ENCODE data around the gene SNX2.

SNX2 gene

DNA sequence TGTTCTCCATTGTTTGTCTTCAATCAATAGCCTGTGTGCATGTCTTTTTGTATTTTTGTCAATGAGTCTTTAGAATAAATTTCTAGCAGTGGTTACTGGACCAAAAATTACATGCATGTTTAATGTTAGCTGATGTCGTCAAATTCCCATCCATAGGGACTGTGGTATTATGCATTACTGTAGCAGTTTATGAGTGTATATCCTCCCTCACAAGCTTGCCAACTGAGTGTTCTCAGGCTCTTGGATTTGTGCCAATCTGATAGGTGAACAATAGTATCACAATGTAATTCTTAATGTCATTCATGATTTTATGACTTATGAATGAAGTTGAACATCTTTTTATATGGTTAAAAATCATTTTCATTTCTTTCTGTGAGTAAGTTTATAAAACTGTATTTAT, 83.6 kb downstream of the SNX2 start:
- ChIA-PET POLR2A (no interaction called here), CTCF (interaction anchor here (1.2 to 1.5 kb wide), 4 partner anchors 19 to 184 kb away, joined by 3 to 6 read pairs (median 3); no protein-coding TSS in a partner anchor)
- DNase-seq (ENCODE audit: extremely low spot score), result no peak
- TF ChIP-seq, protein P1, sequence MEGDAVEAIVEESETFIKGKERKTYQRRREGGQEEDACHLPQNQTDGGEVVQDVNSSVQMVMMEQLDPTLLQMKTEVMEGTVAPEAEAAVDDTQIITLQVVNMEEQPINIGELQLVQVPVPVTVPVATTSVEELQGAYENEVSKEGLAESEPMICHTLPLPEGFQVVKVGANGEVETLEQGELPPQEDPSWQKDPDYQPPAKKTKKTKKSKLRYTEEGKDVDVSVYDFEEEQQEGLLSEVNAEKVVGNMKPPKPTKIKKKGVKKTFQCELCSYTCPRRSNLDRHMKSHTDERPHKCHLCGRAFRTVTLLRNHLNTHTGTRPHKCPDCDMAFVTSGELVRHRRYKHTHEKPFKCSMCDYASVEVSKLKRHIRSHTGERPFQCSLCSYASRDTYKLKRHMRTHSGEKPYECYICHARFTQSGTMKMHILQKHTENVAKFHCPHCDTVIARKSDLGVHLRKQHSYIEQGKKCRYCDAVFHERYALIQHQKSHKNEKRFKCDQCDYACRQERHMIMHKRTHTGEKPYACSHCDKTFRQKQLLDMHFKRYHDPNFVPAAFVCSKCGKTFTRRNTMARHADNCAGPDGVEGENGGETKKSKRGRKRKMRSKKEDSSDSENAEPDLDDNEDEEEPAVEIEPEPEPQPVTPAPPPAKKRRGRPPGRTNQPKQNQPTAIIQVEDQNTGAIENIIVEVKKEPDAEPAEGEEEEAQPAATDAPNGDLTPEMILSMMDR (IDR thresholded peaks at IDR 0.05; ENCODE audit: control extremely low read depth, extremely low read depth, low read depth, missing control alignments), result no peak

DNA sequence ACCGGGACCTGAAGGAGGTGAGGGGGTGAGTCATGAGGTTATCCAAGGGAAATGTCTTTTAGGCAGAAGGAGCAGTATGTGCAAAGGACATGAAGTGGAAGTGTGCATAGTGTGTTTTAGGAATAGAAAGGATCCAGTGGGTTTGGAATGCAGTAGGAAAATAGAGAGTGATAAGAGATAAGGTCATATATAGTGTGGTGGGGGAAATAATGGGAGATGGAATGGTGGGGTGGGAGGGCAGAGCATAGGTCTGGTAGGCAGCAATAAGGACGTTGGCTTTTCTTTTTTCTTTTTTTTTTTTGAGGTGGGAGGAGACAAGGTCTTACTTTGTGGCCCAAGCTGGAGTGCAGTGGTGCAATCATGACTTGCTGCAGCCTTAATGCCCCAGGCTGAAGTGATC, 88.4 kb downstream of the SNX2 start:
- POLR2A ChIA-PET, result no interaction called here
- DNase-seq (ENCODE audit: extremely low spot score), result no peak
- CTCF ChIA-PET, result no interaction called here
- TF ChIP-seq, protein P1 (IDR thresholded peaks at IDR 0.05; ENCODE audit: control extremely low read depth, extremely low read depth, low read depth, missing control alignments), result no peak

DNA sequence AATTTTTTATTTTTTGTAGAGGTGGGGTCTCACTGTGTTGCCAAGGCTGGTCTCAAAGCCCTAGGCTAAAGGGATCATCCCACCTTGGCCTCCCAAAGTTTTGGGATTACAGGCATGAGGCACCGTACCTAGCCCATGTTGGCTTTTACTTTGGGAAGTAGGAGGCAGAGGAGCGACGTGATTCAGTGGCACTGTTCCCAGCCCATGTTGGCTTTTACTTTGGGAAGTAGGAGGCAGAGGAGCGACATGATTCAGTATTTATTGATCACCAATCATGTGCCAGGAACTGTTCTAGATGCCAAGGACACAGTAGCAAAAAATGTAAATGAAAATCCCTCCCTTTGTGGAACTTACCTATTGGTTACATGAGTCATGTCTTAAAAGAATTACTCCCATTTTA, 88.8 kb downstream of the SNX2 start:
- ChIA-PET POLR2A (no interaction called here), CTCF (no interaction called here)
- TF ChIP-seq, protein P1 (IDR thresholded peaks at IDR 0.05; ENCODE audit: control extremely low read depth, extremely low read depth, low read depth, missing control alignments), result no peak
- no peak for DNase-seq (ENCODE audit: extremely low spot score)

DNA sequence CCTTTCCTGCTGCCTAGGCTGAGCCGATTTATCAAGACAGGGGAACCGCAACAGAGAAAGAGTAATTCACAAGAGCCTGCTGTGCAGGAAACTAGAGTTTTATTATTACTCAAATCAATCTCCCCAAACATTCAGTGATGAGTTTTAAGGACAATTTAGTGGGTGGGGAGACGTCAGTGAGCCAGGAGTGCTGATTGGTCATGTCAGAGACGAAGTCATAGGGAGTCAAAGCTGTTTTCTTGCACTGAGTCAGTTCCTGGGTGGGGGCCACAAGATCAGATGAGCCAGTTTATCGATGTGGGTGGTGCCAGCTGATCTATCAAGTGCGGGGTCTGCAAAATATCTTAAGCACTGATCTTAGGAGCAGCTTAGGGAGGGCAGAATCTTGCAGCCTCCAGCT, 89.5 kb downstream of the SNX2 start:
- DNase-seq (ENCODE audit: extremely low spot score), result no peak
- ChIA-PET POLR2A (no interaction called here), CTCF (no interaction called here)
- TF ChIP-seq, protein P1 (IDR thresholded peaks at IDR 0.05; ENCODE audit: control extremely low read depth, extremely low read depth, low read depth, missing control alignments), result no peak

DNA sequence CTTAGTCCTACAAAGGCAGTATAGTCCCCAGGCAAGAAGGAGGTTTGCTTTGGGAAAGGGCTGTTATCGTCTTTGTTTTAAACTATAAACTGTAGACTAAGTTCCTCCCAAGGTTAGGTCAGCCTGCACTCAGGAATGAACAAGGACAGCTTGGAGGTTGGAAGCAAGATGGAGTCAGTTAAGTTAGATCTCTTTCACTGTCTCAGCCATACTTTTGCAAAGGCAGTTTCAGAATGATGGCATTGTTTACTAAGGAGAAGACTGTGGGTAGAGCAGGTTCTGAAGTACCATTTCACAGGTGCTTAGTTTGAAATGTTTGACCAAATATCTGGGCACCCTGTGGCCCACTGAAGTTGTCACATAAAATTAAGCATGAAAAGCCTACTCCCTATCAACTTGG, 90.0 kb downstream of the SNX2 start:
- CTCF ChIA-PET, result no interaction called here
- TF ChIP-seq, protein P1 (IDR thresholded peaks at IDR 0.05; ENCODE audit: control extremely low read depth, extremely low read depth, low read depth, missing control alignments), result no peak
- DNase-seq (ENCODE audit: extremely low spot score), result no peak
- POLR2A ChIA-PET, result no interaction called here

DNA sequence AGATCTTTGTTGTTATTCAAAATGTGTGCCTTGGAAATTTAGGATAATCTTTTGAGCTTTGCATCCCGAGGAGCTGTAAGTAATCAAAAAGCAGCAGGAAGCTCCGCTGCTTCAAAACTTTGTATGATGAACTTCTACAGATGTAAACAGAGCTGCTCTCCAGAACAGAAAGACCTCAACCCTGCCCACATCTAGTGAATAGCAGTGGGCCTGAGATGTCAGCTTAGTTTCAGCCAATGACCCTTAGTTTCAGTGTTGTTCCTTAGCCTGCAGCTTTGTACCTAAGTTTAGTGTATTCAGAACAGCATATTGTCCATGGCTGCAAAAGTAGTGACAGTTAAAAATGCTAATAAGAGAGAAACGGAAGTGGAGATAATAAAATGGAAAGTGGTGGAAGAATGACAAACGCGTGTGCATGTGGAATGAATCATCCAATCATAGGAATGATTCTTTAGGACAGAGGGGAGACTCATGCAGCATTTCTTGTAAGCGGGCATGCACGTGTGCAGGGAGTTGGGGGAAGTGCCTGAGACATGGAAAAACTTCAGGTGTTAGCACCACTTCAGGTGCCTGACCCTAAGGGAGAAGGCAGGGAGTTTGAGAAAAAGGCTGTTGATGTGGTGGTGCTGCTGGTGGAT, 95.5 kb downstream of the SNX2 start:
- DNase-seq (ENCODE audit: extremely low spot score), result no peak
- ChIA-PET POLR2A (no interaction called here), CTCF (interaction anchor here (1.1 to 2.1 kb wide), 3 partner anchors 9 to 10 kb away, joined by 4 to 6 read pairs (median 4); no protein-coding TSS in a partner anchor)
- TF ChIP-seq, protein P1 (IDR thresholded peaks at IDR 0.05; ENCODE audit: control extremely low read depth, extremely low read depth, low read depth, missing control alignments), result no peak

All from GM10248 (cell line).